Activated T-cell treated with anti-CD3 and anti-CD28 coated beads for 24 hours (primary cell): Measurements from ENCODE around the gene HPN.
"Not testable (repeated sequence)": the region's sequence is repeated elsewhere in the genome, so short reads cannot be mapped to it uniquely, and the experiment has no call there.

Source experiments
- DNase-seq: peaks from one replicate; pipeline ENCODE4 v3.0.0-alpha.2; 2020; ENCODE audit warnings: low read depth

The HPN gene

DNA sequence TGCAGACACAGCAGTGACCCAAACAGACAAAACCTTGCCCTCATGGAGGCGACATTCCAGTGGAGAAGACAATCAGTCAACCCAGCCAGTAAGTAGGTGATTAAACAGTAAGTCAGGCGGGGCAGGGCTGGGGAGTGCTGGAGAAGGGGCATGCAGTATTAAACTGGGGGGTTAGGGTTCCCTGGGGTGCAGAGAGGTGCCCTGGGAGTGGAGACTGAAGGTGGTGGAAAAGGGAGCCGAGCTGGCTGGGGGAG lies 42.9 kb downstream of the HPN start:
- DNase-seq = no peak

DNA sequence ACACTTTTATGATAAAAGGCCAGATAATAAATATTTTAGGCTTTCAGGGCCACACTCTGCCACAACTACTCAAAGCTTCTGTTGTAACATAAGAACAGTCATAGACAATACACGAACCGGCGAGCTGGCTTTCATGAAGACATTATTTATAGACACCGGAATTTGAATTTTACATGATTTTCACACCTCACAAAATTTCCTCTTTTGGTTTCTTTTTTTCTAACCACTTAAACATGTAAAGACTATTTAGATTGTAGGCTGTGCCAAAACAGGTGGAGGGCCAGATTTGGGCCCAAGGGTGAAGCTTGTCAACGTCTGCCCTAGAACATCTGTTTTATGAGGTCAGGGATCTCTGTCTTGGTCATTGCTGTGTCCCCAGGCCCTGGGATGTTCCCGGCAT lies 44.4 kb downstream of the HPN start:
- no peak for DNase-seq

DNA sequence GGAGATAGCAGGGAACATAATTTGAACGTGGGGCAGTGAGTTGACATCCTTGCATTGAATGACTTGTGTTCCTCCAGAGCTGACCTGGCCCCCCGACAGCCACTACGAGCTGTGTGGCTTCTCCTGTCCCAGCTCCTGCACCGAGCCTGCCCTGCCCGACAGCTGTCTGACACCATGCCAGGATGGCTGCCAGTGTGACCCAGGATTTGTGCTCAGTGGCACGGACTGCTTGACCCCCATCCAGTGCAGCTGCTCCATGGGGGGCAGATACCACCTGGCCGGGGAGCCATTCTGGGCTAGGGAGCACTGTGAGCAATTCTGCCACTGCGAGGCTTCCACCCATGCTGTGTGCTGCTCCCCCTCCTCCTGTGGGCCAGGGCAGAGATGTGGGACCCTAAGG lies 44.9 kb downstream of the HPN start:
- no peak for DNase-seq

DNA sequence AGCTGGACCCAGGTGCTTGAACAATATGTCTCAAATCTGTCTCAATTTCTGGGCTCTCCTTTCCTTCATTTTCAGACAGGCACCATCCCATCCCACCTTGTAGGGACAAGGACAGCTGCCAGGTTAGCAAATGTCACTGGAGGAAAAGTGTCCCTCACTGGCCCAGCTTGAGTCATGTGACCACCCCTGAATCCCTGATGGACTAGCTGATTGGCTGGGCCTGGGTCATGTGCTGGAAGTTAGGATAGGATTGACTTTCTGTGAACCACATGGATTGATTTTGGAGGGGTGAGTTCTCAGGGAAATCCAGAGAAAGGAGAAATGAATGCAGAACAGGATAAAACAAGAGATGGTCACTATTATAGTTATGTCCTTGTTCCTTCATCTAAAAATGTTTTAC lies 45.9 kb downstream of the HPN start:
- no peak for DNase-seq

DNA sequence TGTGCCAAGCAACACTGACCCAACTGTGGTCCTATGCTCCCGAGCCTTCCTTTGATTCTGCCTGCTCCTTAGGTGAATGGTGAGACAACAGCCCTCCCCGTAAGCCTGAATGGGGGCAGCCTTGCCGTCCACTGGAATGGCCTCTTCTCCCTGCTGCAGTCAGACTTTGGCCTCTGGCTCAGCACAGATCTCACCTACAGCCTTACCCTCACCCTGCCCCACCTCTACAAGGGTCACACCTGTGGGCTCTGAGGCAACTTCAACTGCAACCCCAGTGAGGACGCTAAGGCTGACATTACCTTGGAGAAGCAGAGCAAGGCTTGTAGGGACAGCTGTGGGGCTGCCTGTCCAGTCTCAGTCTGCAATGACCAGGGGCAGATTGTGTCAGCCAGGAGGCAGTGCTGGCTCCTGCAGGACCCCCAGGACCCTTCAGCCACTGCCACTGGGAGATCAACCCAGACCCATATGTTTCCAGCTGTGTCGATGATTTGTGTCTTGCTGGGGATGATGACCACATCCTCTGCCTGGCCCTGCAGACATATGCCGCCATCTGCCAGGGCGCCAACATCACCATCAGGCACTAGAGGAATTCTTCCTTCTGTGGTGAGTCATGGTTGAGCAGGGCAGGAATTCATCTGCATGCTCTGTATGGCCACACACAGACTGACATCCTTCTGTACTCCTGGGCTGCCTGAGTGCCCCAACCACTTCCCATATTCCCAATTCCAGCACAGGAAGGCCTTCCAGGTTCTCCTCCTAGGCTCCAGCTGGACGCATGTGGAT lies 46.8 kb downstream of the HPN start:
- no peak for DNase-seq

DNA sequence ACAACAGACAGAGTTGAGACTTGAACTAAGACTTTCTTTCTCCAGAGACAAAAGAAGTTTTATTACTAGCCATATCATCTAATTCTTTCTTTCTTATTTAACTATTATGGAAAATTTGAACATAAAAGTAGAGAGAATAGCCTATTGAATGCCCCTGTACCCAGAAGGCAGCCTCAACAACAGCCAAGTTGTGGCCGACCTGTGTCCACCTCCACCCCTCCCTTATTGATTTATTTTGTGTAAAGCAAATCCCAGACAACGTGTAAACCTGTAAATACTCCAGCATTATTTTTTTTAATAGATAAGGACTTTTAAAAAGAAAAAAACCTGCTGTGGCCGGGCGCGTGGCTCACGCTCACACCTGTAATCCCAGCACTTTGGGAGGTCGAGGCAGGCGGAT lies 48.0 kb downstream of the HPN start:
- DNase-seq = no peak

DNA sequence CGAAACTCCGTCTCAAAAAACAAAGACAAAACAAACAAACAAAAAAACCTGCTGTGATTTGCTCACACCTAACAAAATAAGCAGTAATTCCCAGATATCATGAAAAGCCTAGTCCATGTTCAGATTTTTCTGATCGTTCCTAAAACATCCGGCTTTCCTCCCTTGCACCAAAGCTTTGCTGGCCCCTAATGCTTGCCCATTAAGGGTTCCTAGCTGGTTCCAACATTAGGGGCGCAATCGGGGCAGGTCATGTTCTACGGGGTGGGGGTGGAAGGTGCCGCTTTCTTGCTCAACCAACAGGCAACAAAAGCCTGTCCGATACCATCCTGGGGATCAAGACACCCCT lies 48.6 kb downstream of the HPN start:
- no peak for DNase-seq

DNA sequence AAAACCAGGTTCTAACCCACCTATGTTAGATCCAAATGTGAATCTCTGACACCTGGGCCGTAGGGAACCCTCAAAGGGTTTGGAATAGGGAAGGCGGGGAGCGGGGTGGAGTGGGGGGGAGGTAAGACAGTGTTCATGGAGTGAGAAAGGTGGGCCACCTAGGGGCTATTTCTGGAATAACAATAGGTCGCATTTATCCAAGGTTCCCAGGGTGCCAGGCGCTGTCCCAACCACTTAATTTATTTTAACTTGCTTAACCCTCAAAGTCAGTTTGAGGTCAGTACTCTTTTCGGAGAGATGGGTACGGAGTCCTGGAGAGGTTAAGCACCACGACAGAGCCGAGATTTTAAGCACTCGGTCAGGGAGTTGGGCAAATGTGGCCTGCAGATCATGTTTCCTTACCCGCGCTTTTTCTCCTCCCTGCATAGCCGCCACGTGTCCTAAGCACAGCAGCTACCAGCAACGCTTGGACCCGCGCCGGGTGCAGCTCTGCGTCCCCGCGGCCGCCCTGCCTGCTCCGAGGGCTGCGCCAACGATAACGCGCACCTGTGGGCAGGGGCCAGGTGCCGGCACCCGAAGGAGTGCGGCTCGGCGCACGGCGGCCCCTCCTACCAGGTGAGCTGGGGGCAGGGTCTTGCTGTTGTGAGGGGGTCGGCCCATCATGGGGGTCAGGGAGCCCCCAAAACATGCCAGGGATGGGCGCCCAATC lies 49.1 kb downstream of the HPN start:
- DNase-seq = peak; percentile 26

DNA sequence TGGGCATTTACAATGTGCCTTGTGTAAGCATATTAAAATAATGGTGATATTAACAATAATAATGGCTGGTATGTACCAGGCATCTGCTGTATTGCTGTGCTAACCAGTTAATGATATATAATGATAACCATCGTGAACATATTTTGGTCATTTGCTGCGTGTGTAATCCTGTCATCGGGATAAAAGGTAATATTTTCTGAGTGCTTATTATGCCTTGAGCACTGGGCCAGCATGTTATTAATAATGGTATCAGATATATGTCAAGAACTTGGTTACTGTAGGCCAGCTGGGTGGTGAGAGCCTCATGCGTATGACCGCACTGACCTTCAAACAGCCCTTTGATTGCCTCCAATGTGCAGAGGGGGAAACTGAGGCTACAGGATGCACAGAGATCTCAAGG lies 51.9 kb downstream of the HPN start:
- DNase-seq = no peak

DNA sequence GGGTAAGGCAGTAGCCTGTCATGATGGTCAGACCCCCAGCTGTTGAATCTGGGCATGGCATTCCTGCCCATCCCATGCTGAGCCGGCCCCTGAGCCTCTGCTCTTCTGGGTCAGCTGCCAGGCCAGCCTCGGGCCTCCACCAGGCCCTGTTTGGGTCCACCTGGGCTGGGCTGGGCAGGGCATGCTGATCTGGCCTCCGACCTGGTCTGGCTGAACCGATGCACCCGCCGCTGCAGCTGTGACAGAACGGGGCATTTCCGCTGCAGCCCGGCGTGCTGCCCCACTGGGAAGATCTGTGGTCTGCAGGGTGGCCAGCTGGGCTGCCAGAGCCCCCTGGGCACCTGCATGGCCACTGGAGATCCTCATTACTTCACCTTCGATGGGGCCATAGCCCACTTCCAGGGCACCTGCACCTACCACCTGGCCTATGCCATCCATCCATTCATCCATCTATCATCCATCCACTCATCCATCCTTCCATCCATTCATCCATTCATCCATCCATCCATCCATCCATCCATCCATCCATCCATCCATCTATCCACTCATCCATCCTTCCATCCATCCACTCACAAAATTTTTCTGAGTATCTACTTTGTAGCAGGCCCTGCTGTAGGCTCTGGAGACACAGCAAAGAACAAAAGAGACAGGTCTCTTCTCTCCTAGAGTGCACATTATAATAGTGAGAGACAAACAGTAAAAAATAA lies 52.6 kb downstream of the HPN start:
- no peak for DNase-seq

DNA sequence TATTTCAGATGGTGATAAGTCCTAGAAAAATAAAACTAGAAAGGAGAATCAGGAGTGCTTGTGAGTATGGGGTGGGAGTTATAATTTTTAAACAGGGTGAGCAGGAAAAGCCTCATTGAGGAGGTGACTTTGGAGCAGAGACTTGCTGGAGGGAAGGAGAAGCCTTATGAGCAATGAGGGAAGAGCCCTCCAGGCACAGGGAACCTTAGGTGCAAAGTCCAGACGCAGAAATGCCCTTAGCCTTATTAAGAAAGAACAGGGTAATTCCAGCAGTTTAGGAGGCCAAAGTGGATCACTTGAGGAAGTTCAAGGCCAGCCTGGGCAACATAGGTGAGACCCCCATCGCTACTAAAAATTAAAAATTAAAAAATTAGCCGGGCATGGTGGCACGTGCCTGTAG lies 53.1 kb downstream of the HPN start:
- DNase-seq = no peak

DNA sequence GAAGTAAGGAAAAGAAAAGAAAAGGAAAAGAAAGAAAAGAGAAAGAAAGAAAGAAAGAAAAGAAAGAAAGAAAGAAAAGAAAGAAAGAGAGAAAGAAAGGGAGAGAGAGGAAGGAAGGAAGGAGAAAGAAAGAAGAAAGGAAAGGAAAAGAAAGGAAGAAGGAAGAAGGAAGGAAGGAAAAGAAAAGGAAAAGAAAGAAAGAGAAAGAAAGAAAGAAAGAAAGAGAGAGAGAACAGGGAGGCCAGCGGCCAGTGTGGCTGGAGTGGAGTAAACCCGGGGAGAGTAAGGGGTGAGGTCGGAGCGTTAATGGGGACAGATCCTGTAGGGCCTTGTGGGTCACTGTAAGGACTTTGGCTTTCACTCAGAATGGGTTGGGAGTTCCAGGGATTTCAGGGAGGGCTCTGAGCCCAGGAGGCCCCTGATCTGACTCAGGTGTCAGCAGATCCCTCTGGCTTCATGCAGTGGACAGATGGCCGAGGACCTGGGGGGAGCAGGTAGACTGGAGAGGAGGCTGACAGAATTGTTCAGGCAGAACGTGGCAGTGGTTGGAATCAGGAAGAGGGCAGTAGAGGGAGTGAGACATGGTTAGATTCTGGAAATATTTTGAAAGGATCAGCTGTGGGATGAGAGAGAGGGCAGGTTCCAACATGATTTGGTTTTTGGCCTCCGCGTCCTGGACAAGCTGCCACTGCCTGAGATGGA lies 54.3 kb downstream of the HPN start:
- DNase-seq = no peak

DNA sequence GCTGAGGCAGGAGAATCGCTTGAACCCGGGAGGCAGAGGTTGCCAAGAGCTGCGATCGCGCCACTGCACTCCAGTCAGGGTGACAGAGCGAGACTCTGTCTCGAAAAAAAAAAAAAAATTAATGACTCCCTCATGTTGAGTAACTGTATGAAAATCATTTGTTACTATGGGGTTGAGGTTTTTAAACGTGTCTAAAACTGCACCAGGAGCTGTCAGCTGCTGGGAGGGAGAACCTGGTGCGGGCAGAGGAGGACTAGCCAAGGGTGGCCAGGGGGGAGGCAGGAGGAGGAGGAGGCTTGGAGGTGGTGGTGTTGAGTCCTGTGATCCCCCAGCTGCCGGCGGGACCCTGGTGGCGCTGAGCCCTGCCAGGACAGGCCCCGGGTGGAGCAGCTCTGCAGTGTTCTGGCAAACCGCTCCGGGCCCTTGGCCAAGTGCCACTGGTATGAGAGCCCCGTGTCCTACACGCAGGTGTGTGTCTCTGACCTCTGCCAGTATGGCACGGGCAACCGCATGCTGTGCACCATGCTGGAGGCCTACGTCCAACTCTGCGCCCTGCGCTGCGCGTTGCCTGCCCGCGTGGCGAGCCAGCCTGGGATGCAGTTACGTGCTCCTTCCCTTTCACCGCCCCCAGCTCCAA lies 57.0 kb downstream of the HPN start:
- DNase-seq = no peak

DNA sequence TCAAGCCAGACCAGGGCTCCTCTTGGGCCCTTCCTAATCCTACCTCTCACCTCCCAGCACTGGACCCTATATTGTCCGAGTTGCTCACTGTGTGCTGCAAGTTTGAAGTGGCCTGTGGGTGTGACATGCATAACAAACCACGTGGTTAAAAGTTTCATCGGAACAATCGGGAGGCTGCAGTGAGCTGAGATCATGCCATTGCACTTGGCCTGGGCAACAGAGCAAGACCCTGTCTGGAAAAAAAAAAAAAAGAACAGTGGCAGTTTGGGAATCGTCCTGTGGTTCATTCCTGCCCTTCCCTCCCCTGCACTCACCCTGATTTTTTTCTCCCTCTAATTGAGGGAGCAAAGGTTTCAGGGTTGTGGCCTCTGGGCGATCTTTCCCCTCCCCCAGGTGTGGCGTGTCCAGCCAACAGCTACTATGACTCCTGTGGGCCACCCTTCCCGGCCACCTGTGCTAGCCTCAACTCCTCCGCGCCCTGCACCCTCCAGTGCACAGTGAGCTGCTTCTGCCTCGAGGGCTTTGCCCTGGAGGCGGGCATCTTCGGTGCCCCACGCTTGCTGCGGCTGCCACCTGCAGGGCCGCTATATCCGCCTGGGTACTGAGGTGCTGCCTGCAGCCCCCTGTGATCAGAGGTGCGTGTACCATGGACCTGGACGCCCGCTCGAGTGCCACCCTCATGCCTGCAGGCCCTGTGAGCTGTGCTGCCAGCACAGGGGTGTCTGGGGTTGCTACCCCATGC lies 57.8 kb downstream of the HPN start:
- no peak for DNase-seq

DNA sequence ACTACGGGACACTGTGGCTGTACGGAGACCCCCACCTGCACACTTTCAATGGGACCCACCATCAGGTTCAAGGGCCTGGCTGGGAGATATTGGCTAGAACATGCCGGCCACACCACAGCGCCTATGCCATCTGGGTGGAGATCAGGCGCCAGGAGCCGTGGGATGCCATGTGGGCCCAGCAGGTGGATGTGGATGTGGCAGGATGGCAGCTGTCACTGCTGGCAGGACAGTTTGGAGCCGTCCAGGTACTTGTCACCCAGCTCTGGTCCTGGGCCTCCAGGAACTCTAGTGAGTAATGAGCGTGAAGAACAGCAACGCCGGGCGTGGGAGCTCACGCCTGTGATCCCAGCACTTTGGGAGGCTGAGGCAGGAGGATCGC lies 58.4 kb downstream of the HPN start:
- DNase-seq = no peak

DNA sequence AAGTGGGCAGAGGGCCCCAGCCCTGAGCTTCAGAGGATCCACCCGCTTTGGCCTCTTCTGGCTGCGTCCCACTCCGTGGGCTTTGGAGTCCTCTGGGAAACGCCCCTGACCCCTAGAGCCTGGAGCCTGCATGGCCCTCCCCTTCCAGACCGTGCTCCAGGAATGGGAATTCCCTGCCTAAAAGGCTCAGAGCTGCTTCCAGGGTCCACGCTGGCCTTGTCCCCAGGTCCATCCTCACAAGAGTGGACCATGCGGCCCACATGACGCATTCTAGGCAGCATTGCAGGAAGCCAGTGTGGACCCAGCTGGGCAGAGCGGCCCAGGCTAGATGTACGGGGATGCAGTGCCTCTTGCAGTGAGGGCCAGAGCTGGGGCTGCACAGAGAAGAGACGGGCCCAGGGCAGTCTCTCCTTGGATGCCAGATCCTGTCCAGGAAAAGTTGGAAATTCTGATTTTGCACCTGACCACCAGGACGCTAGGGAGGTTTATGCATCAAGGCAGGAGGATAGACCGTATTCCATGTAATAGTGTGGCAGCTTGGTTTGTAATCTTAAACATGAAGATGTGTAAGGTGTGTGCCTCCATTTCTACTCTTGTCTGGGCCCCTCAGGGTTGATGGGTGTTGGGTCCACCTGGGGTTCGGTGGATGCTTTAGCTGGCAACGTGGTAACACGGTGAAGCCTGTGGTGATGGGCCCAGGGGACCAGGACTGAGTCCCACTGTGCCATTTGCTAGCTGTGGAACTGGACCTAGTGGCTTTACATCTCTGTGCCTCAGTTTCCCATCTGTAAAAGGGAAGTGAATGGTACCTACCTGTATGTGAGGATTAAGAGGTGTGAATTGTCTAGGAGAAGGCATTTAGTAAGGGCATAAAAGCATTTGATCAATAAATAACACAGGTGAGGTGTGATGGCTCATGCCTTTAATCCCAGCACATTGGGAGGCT lies 59.3 kb downstream of the HPN start:
- DNase-seq = no peak

DNA sequence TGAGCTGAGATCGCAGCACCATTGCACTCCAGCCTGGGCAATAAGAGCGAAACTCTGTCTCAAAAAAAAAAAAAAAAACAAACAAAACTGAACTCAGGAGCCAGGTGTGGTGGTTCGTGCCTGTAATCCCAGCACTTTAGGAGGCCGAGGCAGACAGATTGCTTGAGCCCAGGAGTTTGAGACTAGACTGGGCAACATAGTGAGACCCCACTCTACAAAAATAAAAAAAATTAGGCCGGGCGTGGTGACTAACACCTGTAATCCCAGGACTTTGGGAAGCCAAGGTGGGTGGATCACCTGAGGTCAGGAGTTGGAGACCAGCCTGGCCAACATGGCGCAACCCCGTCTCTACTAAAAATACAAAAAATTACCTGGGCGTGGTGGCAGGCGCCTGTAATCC lies 60.4 kb downstream of the HPN start:
- not testable (repeated sequence) for DNase-seq

DNA sequence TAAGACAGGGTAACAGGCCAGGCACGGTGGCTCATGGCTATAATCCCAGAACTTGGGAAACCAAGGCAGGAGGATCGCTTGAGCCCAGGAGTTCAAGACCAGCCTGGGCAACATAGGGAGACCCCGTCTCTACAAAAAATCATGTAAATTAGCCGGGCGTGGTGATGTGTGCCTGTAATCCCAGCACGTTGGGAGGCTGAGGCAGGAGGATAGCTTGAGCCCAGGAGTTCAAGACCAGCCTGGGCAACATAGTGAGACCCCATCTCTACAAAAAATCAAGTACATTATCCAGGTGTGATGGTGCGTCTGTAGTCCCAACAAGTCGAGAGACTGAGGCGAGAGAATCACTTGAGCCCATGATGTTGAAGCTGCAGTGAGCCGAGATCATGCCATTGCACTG lies 62.1 kb downstream of the HPN start:
- not testable (repeated sequence) for DNase-seq

DNA sequence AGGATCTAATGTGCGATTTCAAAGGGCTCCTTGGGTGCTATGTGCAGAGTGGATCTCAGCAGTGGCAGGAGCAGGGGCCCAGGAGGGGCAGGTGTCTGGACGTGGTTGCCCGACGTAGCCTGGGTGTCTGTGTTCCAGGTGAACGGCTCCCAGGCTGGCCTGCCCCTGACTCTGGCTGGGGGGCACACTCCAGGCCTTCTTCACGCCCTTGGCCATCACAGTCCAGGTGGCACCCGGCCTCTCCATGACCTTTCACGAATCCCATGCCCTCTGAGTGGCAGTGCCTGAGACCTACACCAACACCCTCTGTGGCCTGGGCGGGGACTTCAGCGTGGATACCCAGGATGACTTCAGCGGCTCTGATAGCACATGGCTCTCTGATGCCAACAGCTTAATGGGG lies 62.8 kb downstream of the HPN start:
- DNase-seq = no peak

DNA sequence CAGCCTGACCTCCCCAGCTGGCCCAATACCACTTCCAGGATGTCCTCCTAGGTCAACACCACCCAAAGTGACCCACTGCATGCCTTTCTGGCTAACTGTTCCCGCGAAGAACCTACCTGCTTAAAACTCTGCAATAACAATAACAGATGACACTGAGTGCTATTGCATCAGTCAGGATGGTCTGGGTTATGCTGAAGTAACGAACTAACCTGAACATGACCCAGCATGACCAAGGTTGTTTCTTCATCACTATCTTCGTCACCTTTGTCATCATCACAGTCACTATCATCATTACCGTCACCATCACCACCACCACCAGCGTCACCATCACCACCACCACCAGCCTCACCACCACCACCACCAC lies 63.5 kb downstream of the HPN start:
- DNase-seq = no peak
